ENCODE data around the gene ADAM15. TPM values are rescaled to one million over a fixed set of nuclear protein-coding genes. Genes with fewer than 3 reads are reported as not detected.
A peak's percentile ranks its signal among the peaks of the same experiment; 100 is the strongest.

The ADAM15 gene
- total and polyA plus RNA-seq, 2 donors (not counting 3 experiments of a cell fraction or from before 2014, with no cell fraction given) = 295 to 299 TPM

GRCh38 chr1:155003227-155003765, 47.8 kb upstream of the ADAM15 start:
- DNase-seq (ENCODE audit: low read depth, low spot score) = peak; percentile 42
- peak overlapping the region; percentile 21 for H2AFZ ChIP-seq (ENCODE audit: low read depth, low read length)

More at GRCh38 chr1:155003227-155003765, 47.8 kb upstream of the ADAM15 start:
- Histone ChIP-seq H3K27ac (ENCODE audit: insufficient read depth, low read depth, low read length) (peak overlapping the region; percentile 63), H3K4me3 (replicated peaks in 1 of 3; ENCODE audit: insufficient read depth in 1 of 3, low read depth in 1 of 3, low read length in 3 of 3) (peak overlapping the region; percentile 53 to 94 (median 65)), H3K4me2 (ENCODE audit: insufficient read depth, low read length) (peak overlapping the region; percentile 54), H3K9ac (replicated peaks; ENCODE audit: extremely low read depth, insufficient read depth, low read length) (peak overlapping the region; percentile 69), H3K79me2 (ENCODE audit: control insufficient read depth, insufficient read depth, low read length) (peaks cover 16% of the 10 kb centered on the region), H3K9me1 (replicated peaks; ENCODE audit: control insufficient read depth, extremely low read depth, insufficient read depth, low read length) (no peaks in the 10 kb centered on the region), H3K36me3 (ENCODE audit: control insufficient read depth in 2 of 2, extremely low read depth in 1 of 2, insufficient read depth in 2 of 2, low read length in 2 of 2) (no peaks in the 10 kb centered on the region), H3K27me3 (ENCODE audit: control insufficient read depth in 2 of 2, insufficient read depth in 2 of 2, low read length in 2 of 2) (no peaks in the 10 kb centered on the region), H3K4me1 (ENCODE audit: control insufficient read depth, extremely low read depth, insufficient read depth, low read length) (peaks cover 25% of the 10 kb centered on the region), H3K9me3 (replicated peaks; ENCODE audit: control insufficient read depth, insufficient read depth, low read length) (no peaks in the 10 kb centered on the region), H4K20me1 (replicated peaks; ENCODE audit: control insufficient read depth, extremely low read depth, insufficient read depth, low read length) (no peaks in the 10 kb centered on the region)
- dilution Hi-C loops (cut with MboI; ENCODE audit: extremely low pct_ligation_motif_present, low sequenced_read_pairs) (no loop called here), intact Hi-C loops (cut with micrococcal nuclease) (loop anchor here (2.0 to 5.0 kb wide), 2 partner anchors 42 to 446 kb away; partner anchors contain the start of gene UBE2Q1)
- ChIA-PET POLR2A (no interaction called here), CTCF (interaction anchor here (0.7 to 6.5 kb wide), 8 partner anchors 9 to 424 kb away, joined by 3 to 87 read pairs (median 4); partner anchors contain the start of genes ADAM15, LENEP, PYGO2 and SHC1)
- peak; percentile 67 for FAIRE-seq
- TF ChIP-seq MAX (IDR thresholded peaks at IDR 0.05; ENCODE audit: insufficient read depth, insufficient read length) (no peak), JUN (IDR thresholded peaks at IDR 0.05; ENCODE audit: borderline replicate concordance, insufficient read depth, insufficient read length, low read depth) (no peak), EZH2 (IDR thresholded peaks at IDR 0.05; ENCODE audit: borderline replicate concordance, low read depth, low read length, severe bottlenecking) (no peak), CTCF (IDR thresholded peaks at IDR 0.05; ENCODE audit: extremely low read depth in 1 of 2, insufficient read depth in 1 of 2, low read depth in 1 of 2, low read length in 2 of 2) (no peak), POLR2AphosphoS5 (IDR thresholded peaks at IDR 0.05; ENCODE audit: insufficient read depth, low read depth, low read length) (no peak), FOS (IDR thresholded peaks at IDR 0.05; ENCODE audit: borderline replicate concordance, insufficient read depth, low read length) (no peak), MYC (IDR thresholded peaks at IDR 0.05; ENCODE audit: low read depth, low read length) (no peak), POLR2A (IDR thresholded peaks at IDR 0.05; ENCODE audit: low read depth, low read length) (no peak), GATA2 (IDR thresholded peaks at IDR 0.05; ENCODE audit: insufficient read depth, insufficient read length, low read depth, low read length) (no peak)
- BruUV-seq (replicated peaks) = TSS peak; percentile 34

Data from endothelial cell of umbilical vein (primary cell).